ENCODE results near the gene SSBP2. TPM values are rescaled to one million over a fixed set of nuclear protein-coding genes. Genes with fewer than 3 reads are reported as not detected.
A peak's percentile ranks its signal among the peaks of the same experiment; 100 is the strongest.

Gene SSBP2
- total RNA-seq, 2 donors from 2014 or later = 23.7 to 75.0 TPM

DNA sequence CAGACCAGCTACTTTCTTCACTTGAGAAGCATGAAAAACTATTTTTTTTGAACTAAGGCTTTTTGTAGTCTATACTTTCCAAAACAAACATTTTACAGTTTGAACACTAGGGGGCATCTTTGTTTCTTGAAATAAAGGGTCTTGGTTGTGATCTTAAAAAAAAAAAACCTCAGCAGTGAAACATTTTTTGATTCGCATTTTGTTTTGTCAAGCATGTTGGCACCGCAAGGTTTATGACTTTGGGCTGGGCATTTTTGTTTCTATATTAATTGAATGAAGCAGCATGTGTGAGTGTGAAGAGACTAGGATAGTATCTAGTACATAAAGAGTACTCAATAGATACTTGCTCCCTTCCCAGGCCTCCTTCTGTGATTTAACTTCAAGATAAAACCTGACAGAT is 325.3 kb downstream of the SSBP2 start:
- TF ChIP-seq, protein P1, sequence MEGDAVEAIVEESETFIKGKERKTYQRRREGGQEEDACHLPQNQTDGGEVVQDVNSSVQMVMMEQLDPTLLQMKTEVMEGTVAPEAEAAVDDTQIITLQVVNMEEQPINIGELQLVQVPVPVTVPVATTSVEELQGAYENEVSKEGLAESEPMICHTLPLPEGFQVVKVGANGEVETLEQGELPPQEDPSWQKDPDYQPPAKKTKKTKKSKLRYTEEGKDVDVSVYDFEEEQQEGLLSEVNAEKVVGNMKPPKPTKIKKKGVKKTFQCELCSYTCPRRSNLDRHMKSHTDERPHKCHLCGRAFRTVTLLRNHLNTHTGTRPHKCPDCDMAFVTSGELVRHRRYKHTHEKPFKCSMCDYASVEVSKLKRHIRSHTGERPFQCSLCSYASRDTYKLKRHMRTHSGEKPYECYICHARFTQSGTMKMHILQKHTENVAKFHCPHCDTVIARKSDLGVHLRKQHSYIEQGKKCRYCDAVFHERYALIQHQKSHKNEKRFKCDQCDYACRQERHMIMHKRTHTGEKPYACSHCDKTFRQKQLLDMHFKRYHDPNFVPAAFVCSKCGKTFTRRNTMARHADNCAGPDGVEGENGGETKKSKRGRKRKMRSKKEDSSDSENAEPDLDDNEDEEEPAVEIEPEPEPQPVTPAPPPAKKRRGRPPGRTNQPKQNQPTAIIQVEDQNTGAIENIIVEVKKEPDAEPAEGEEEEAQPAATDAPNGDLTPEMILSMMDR (IDR thresholded peaks at IDR 0.05) = peak; percentile 66
- ATAC-seq (ENCODE audit: insufficient number of reproducible peaks, low FRiP score, low read depth) (no peak), DNase-seq (ENCODE audit: low spot score) (no peak)
- Histone ChIP-seq H3K4me1 (ENCODE audit: control insufficient read depth in 1 of 2, low read depth in 2 of 2) (peaks cover 4 to 15% of the 10 kb centered on the region in 2 donors), H3K9me3 (no peaks in the 10 kb centered on the region), H3K36me3 (no peaks in the 10 kb centered on the region), H3K27me3 (replicated peaks; ENCODE audit: insufficient read depth) (no peaks in the 10 kb centered on the region), H3K27ac (no peak overlapping the region), H3K4me3 (no peak overlapping the region)

DNA sequence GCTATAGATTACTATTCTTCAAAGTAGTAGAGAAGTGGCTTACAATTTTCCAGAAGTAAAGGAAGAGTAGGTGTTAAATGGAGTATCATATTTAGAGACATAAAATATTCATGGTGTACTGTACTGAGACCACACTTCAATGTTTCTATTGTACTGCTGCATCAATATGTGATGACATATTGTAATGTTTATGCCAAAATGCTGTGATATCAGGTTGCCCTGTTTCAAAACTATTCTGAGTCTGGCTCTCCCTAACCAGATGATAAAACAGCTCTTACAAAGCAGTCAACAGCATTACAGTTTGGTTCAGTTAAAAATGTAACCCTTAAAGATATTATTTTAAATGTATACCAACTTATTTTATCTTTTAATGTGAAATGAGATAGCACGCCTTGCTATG is 326.2 kb downstream of the SSBP2 start:
- H3K27me3 ChIP-seq (replicated peaks; ENCODE audit: insufficient read depth) = no peaks in the 10 kb centered on the region
- ATAC-seq (ENCODE audit: insufficient number of reproducible peaks, low FRiP score, low read depth) (no peak), DNase-seq (ENCODE audit: low spot score) (no peak)
- TF ChIP-seq, protein P1 (IDR thresholded peaks at IDR 0.05) = no peak
- no peak overlapping the region for H3K4me3 ChIP-seq
- no peaks in the 10 kb centered on the region for H3K36me3 ChIP-seq
- H3K9me3 ChIP-seq = no peaks in the 10 kb centered on the region
- H3K4me1 ChIP-seq (ENCODE audit: control insufficient read depth in 1 of 2, low read depth in 2 of 2) = peaks cover 4 to 15% of the 10 kb centered on the region in 2 donors
- no peak overlapping the region for H3K27ac ChIP-seq

DNA sequence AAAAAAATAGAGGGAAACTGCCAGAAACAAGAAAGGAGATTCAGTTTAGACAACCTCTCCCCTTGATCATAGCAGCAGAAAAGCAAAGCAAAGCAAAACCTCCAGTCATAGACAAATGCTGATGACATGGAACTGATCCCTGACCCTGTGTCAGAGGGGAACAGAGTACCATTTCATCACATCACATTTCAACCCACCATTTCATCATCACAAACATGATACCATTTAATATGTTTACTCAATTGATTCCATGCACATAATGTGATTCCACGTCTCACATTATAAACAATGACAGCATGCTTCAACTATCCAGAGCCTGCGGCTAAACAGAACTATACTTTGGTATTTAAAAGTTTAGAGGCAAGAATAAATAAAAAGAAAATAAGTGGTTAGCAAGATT is 328.2 kb downstream of the SSBP2 start:
- Histone ChIP-seq H3K9me3 (no peaks in the 10 kb centered on the region), H3K27me3 (replicated peaks; ENCODE audit: insufficient read depth) (no peaks in the 10 kb centered on the region), H3K4me3 (no peak overlapping the region), H3K36me3 (no peaks in the 10 kb centered on the region), H3K27ac (no peak overlapping the region), H3K4me1 (ENCODE audit: control insufficient read depth in 1 of 2, low read depth in 2 of 2) (peaks cover 4 to 15% of the 10 kb centered on the region in 2 donors)
- no peak for DNase-seq (ENCODE audit: low spot score)
- TF ChIP-seq, protein P1 (IDR thresholded peaks at IDR 0.05) = no peak
- ATAC-seq (ENCODE audit: insufficient number of reproducible peaks, low FRiP score, low read depth) = no peak

DNA sequence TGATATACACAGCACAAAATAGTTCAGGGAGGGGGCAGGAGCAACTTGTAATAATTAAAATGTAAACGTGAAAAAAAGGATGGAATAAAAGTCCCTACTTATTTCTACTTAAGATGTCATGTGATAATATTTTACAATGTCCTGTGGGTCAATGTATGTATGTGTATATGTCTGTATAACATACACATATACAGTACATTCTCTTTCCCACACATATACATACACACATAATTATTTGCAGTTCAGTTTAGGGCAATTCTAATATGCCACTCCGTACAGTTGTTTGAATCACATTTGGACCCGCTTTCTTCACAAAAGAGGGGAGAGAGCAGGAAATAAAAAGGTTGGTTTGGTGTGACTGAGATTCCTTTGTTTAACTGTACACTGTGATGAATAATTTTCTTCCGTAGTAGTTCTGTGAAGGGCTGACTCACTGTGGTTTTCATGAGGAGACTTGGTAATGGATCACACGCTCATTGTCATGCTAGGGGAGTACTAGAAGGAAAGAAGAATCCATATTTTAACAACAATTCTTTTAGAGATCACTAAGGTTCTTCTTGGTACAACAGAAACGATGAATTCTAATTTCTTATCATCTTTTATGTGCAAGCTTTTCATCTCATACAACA is 330.7 kb downstream of the SSBP2 start:
- Histone ChIP-seq H3K27ac (no peak overlapping the region), H3K4me1 (ENCODE audit: control insufficient read depth in 1 of 2, low read depth in 2 of 2) (peaks cover 0 to 1% of the 10 kb centered on the region in 2 donors), H3K4me3 (no peak overlapping the region), H3K27me3 (replicated peaks; ENCODE audit: insufficient read depth) (no peaks in the 10 kb centered on the region), H3K36me3 (no peaks in the 10 kb centered on the region), H3K9me3 (no peaks in the 10 kb centered on the region)
- TF ChIP-seq, protein P1 (IDR thresholded peaks at IDR 0.05) = no peak
- ATAC-seq (ENCODE audit: insufficient number of reproducible peaks, low FRiP score, low read depth) (no peak), DNase-seq (ENCODE audit: low spot score) (no peak)

DNA sequence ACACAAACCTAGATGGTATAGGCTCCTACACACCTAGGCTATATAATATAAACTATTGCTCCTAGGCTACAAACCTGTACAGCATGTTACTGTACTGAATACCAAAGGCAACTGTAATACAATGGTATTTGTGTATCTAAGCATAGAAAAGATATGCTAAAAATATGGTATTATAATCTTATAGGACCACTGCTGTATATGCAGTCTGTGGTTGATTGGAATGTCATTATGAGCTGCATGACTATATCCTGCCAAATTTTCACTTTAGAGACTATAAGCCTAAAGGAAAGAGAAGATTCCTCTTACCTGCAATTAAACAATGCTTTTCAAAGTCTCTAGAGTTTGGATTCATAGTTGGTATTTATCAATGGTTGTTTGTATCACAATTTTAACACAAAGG is 332.3 kb downstream of the SSBP2 start:
- ATAC-seq (ENCODE audit: insufficient number of reproducible peaks, low FRiP score, low read depth) (no peak), DNase-seq (ENCODE audit: low spot score) (no peak)
- H3K4me3 ChIP-seq = no peak overlapping the region
- no peak overlapping the region for H3K27ac ChIP-seq
- no peaks in the 10 kb centered on the region for H3K9me3 ChIP-seq
- H3K4me1 ChIP-seq (ENCODE audit: control insufficient read depth in 1 of 2, low read depth in 2 of 2) = no peaks in the 10 kb centered on the region
- TF ChIP-seq, protein P1 (IDR thresholded peaks at IDR 0.05) = no peak
- no peaks in the 10 kb centered on the region for H3K27me3 ChIP-seq (replicated peaks; ENCODE audit: insufficient read depth)
- H3K36me3 ChIP-seq = no peaks in the 10 kb centered on the region

Data from thoracic aorta (tissue), 2 donors.